Activated T-helper 1 cell treated with Interleukin-2 at 50 U/mL for 16 hours (primary cell): Measurements from ENCODE around the gene SHOX.
"Not testable (repeated sequence)": the region's sequence is repeated elsewhere in the genome, so short reads cannot be mapped to it uniquely, and the experiment has no call there.

Experiments used
- DNase-seq: peaks from one replicate; pipeline ENCODE4 v3.0.0-alpha.2; 2020; ENCODE audit warnings: low read depth

SHOX gene

GRCh38 chrX:621705-622503 is 8.7 kb upstream of the SHOX start:
- no peak for DNase-seq

- not testable (repeated sequence) for DNase-seq
Observed at GRCh38 chrX:622802-623201, 7.8 kb upstream of the SHOX start.

GRCh38 chrX:623268-623598 is 7.4 kb upstream of the SHOX start:
- no peak for DNase-seq

- no peak for DNase-seq
Observed at GRCh38 chrX:623599-624315, 6.8 kb upstream of the SHOX start.

GRCh38 chrX:625137-625691 is 5.4 kb upstream of the SHOX start:
- no peak for DNase-seq

GRCh38 chrX:626047-626446 is 4.5 kb upstream of the SHOX start:
- not testable (repeated sequence) for DNase-seq

GRCh38 chrX:626745-627509 is 3.7 kb upstream of the SHOX start:
- DNase-seq: no peak

- no peak for DNase-seq
Observed at GRCh38 chrX:627510-627981, 3.0 kb upstream of the SHOX start.

- DNase-seq: no peak
Observed at GRCh38 chrX:627995-628394, 2.6 kb upstream of the SHOX start.

- DNase-seq: no peak
Observed at GRCh38 chrX:629230-630006, 1.2 kb upstream of the SHOX start.

GRCh38 chrX:630007-630611 is 482 bp upstream of the SHOX start:
- no peak for DNase-seq

GRCh38 chrX:631802-632365 is 1.3 kb downstream of the SHOX start:
- DNase-seq: no peak

GRCh38 chrX:632366-633042 is 1.9 kb downstream of the SHOX start:
- no peak for DNase-seq

- no peak for DNase-seq
Observed at GRCh38 chrX:633043-633984, 2.7 kb downstream of the SHOX start.

GRCh38 chrX:633985-634958 is 3.7 kb downstream of the SHOX start:
- DNase-seq: no peak

GRCh38 chrX:635428-636090 is 5.0 kb downstream of the SHOX start:
- DNase-seq: no peak

GRCh38 chrX:636981-637659 is 6.5 kb downstream of the SHOX start:
- no peak for DNase-seq
